ENCODE measurements around the gene LARGE1. TPM values are rescaled to one million over a fixed set of nuclear protein-coding genes. Genes with fewer than 3 reads are reported as not detected.

Gene LARGE1
- total and polyA plus RNA-seq, 2 of the 8 experiments (the other 6 are each of a cell fraction or from before 2014, with no cell fraction given): 43.7 to 83.0 TPM

DNA sequence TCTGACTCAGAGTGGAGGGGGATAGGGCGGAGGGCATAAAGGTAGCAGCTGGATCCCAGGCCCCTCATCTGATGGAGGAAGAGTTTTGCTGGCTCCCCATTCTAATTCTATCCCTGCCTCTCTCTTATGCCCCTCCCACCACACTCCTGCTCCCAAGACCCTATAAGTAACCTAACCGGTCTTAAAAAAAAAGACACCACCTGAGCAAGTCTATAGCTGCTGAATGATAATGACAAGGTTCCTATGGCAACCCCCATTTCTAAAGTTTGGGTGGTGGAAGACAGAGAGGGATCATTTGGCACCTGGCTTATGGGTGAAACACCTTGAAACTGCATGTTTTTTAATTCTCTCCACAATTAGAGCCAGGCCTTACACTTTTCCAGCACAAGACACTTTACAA is 69.6 kb downstream of the LARGE1 start (continued):
- TF ChIP-seq CHD1 (IDR thresholded peaks at IDR 0.05; ENCODE audit: low read depth, low read length): no peak
- no peak for TF ChIP-seq PHF8 (conservative IDR thresholded peaks at IDR 0.05; ENCODE audit: low read depth, low read length)
- no peak for TF ChIP-seq KDM4A (IDR thresholded peaks at IDR 0.05; ENCODE audit: low read depth, low read length, severe bottlenecking)
- TF ChIP-seq KDM1A (IDR thresholded peaks at IDR 0.05; ENCODE audit: borderline replicate concordance, low read length): no peak
- TF ChIP-seq CHD2 (IDR thresholded peaks at IDR 0.05; ENCODE audit: low read length): no peak
- TF ChIP-seq NRF1 (IDR thresholded peaks at IDR 0.05; ENCODE audit: low read depth, low read length): no peak
- peak; percentile 94 for TF ChIP-seq SP1 (IDR thresholded peaks at IDR 0.05; ENCODE audit: low read depth, low read length)
- TF ChIP-seq CEBPB (IDR thresholded peaks at IDR 0.05; ENCODE audit: low read depth, low read length): no peak
- no peak for TF ChIP-seq SUZ12 (IDR thresholded peaks at IDR 0.05; ENCODE audit: low read length)
- no peak for TF ChIP-seq GTF2F1 (IDR thresholded peaks at IDR 0.05; ENCODE audit: borderline replicate concordance, low read depth, low read length)
- TF ChIP-seq TCF12 (IDR thresholded peaks at IDR 0.05; ENCODE audit: low read depth, low read length): peak; percentile 78; the same call in 1 of the 2 replicates
- TF ChIP-seq RNF2 (IDR thresholded peaks at IDR 0.05; ENCODE audit: borderline replicate concordance, low read depth, low read length, missing control alignments, poor library complexity, severe bottlenecking): no peak
- TF ChIP-seq SP4 (IDR thresholded peaks at IDR 0.05; ENCODE audit: low read length): no peak
- TF ChIP-seq RAD21 (IDR thresholded peaks at IDR 0.05 in 1 of 2, conservative IDR thresholded peaks at IDR 0.05 in 1 of 2; ENCODE audit: low read depth in 2 of 2, low read length in 2 of 2): peak in 1 of 2 experiments; percentile 10; a peak in 1 of 4 replicates
- TF ChIP-seq POU5F1 (IDR thresholded peaks at IDR 0.05; ENCODE audit: low read depth, low read length): no peak
- no peak for TF ChIP-seq JUND (IDR thresholded peaks at IDR 0.05; ENCODE audit: low read length)
- no peak for TF ChIP-seq RFX5 (IDR thresholded peaks at IDR 0.05; ENCODE audit: borderline replicate concordance, low read depth, low read length)
- TF ChIP-seq, protein P1, sequence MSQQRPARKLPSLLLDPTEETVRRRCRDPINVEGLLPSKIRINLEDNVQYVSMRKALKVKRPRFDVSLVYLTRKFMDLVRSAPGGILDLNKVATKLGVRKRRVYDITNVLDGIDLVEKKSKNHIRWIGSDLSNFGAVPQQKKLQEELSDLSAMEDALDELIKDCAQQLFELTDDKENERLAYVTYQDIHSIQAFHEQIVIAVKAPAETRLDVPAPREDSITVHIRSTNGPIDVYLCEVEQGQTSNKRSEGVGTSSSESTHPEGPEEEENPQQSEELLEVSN (IDR thresholded peaks at IDR 0.05): no peak
- TF ChIP-seq TAF7 (optimal IDR thresholded peaks at IDR 0.05; ENCODE audit: borderline replicate concordance, low read depth, low read length): no peak
- TF ChIP-seq HDAC2 (IDR thresholded peaks at IDR 0.05; ENCODE audit: borderline replicate concordance in 1 of 2, low read depth in 2 of 2, low read length in 2 of 2): peak in 1 of 2 experiments; percentile 68; a peak in 1 of 4 replicates
- 0 out of 2 replicates have a peak, but pooled peaks have one; percentile 41 for TF ChIP-seq TAF1 (IDR thresholded peaks at IDR 0.05; ENCODE audit: low read depth, low read length)
- no peak for TF ChIP-seq EZH2 (IDR thresholded peaks at IDR 0.05; ENCODE audit: low read depth, low read length, severe bottlenecking)
- TF ChIP-seq TBP (IDR thresholded peaks at IDR 0.05; ENCODE audit: low read depth, low read length): peak; percentile 37
- TF ChIP-seq BACH1 (IDR thresholded peaks at IDR 0.05; ENCODE audit: low read length): no peak
- TF ChIP-seq CBX8 (IDR thresholded peaks at IDR 0.05; ENCODE audit: borderline replicate concordance, low read depth, low read length): no peak
- no peak for TF ChIP-seq HDAC6 (IDR thresholded peaks at IDR 0.05; ENCODE audit: low read depth, low read length)
